Right lung (tissue), 5 donors: ENCODE results near the gene SERPINA1. TPM values are rescaled to one million over a fixed set of nuclear protein-coding genes. Genes with fewer than 3 reads are reported as not detected.

Experiments used
- polyA plus RNA-seq, 5 donors: library from polyadenylated mRNA; unstranded; fragments of 120-200 nt; gene quantifications; one replicate each; pipeline versions ENCODE4 v1.2.1 to v1.2.3, GENCODE V29; 2013; ENCODE audit warnings: inconsistent platforms in 1 of 5, low replicate concordance in 1 of 5; ENCODE audit not compliant: insufficient read length in 5 of 5, insufficient read depth in 1 of 5

SERPINA1 gene
- polyA plus RNA-seq, 5 donors: 4.6 to 98.6 (median 5.5) TPM

Other genes with a start within 250 kb of the SERPINA1 start
- gene PPP4R4, start 214.3 kb downstream of the SERPINA1 start, polyA plus RNA-seq: 1 to 10 TPM in 1 of 5 donors, under 1 TPM in 4; 0.54 to 1.1 (median 0.95) TPM
- gene SERPINA10, start 95.3 kb downstream of the SERPINA1 start, polyA plus RNA-seq: under 1 TPM; 0.05 to 0.39 (median 0.08) TPM
- gene SERPINA6, start 65.3 kb downstream of the SERPINA1 start, polyA plus RNA-seq: 1 to 10 TPM in 1 of 5 donors, under 1 TPM in 1, not detected in 3; 0.06 to 1.4 TPM
- gene SERPINA2, start 21.9 kb downstream of the SERPINA1 start, polyA plus RNA-seq: not detected
- gene SERPINA11, start 64.2 kb upstream of the SERPINA1 start, polyA plus RNA-seq: under 1 TPM in 1 of 5 donors, not detected in 4; 0.60 TPM
- not detected for gene SERPINA9, start 87.6 kb upstream of the SERPINA1 start, polyA plus RNA-seq
- not detected for gene SERPINA12, start 120.9 kb upstream of the SERPINA1 start, polyA plus RNA-seq
- 1 to 10 TPM; 1.1 to 2.7 (median 1.9) TPM for gene SERPINA4, start 172.8 kb upstream of the SERPINA1 start, polyA plus RNA-seq
- 1 to 10 TPM in 1 of 5 donors, under 1 TPM in 4; 0.28 to 3.7 (median 0.44) TPM for gene SERPINA5, start 192.8 kb upstream of the SERPINA1 start, polyA plus RNA-seq
- gene SERPINA3, start 223.8 kb upstream of the SERPINA1 start, polyA plus RNA-seq: 1 to 10 TPM; 1.0 to 2.4 (median 1.5) TPM